H9 (cell line): ENCODE results near the gene LRRC7. TPM values are rescaled to one million over a fixed set of nuclear protein-coding genes. Genes with fewer than 3 reads are reported as not detected.

Source experiments
- DNase-seq: peaks from one replicate; pipeline ENCODE4 v3.0.0-alpha.2; 2017
- H2AFZ ChIP-seq: one replicate; pipeline ENCODE4 v1.6.1; 2013; ENCODE audit warnings: mild to moderate bottlenecking, low read length, control low read depth, moderate library complexity
- H2AK5ac ChIP-seq: 2 replicates; pipeline ENCODE4 v1.6.1; 2013; ENCODE audit warnings: low read length, control low read depth, mixed read lengths; ENCODE audit not compliant: insufficient read length
- H2BK120ac ChIP-seq: one replicate; pipeline ENCODE4 v1.6.1; 2013; ENCODE audit warnings: low read depth, mild to moderate bottlenecking, low read length, control low read depth, inconsistent platforms; ENCODE audit not compliant: poor library complexity, severe bottlenecking
- H2BK12ac ChIP-seq: 2 replicates; pipeline ENCODE4 v1.6.1; 2013; ENCODE audit warnings: low read length, control low read depth, mixed read lengths, low read depth; ENCODE audit not compliant: insufficient read length
- H2BK15ac ChIP-seq: 2 replicates; pipeline ENCODE4 v1.6.1; 2013; ENCODE audit warnings: low read depth, low read length, control low read depth
- H2BK20ac ChIP-seq: one replicate; pipeline ENCODE4 v1.6.1; 2013; ENCODE audit warnings: low read depth, mild to moderate bottlenecking, low read length, control low read depth, inconsistent platforms; ENCODE audit not compliant: poor library complexity, severe bottlenecking
- H2BK5ac ChIP-seq: 2 replicates; pipeline ENCODE4 v1.6.1; 2013; ENCODE audit warnings: low read length, control low read depth, mixed read lengths; ENCODE audit not compliant: insufficient read length
- H3K14ac ChIP-seq: 2 replicates; pipeline ENCODE4 v1.6.1; 2013; ENCODE audit warnings: low read length, control low read depth; ENCODE audit not compliant: insufficient read depth
- H3K18ac ChIP-seq: 2 replicates; pipeline ENCODE4 v1.6.1; 2013; ENCODE audit warnings: low read depth, mild to moderate bottlenecking, mixed read lengths, low read length, control low read depth; ENCODE audit not compliant: insufficient read length
- H3K23ac ChIP-seq: 2 replicates; pipeline ENCODE4 v1.6.1; 2013; ENCODE audit warnings: low read length, control low read depth, mixed read lengths, low read depth; ENCODE audit not compliant: insufficient read length
- H3K23me2 ChIP-seq: 2 replicates; pipeline ENCODE4 v1.6.1; 2013; ENCODE audit warnings: low read depth, mild to moderate bottlenecking, mixed read lengths, low read length, control low read depth; ENCODE audit not compliant: insufficient read length, poor library complexity, severe bottlenecking
- H3K27ac ChIP-seq: 2 replicates; pipeline ENCODE4 v1.5.1; 2013; ENCODE audit warnings: low read length, control low read depth, mixed read lengths, low read depth; ENCODE audit not compliant: insufficient read length
- H3K27me3 ChIP-seq: 2 replicates; pipeline ENCODE4 v1.6.1; 2013; ENCODE audit warnings: low read length, control low read depth, inconsistent platforms; ENCODE audit not compliant: insufficient read depth
- H3K4ac ChIP-seq: 2 replicates; pipeline ENCODE4 v1.6.1; 2013; ENCODE audit warnings: low read depth, mild to moderate bottlenecking, control low read depth, inconsistent platforms, low read length, moderate library complexity
- H3K4me1 ChIP-seq: 2 replicates; pipeline ENCODE4 v1.6.1; 2013; ENCODE audit warnings: low read length, control low read depth, inconsistent platforms; ENCODE audit not compliant: insufficient read depth
- H3K4me2 ChIP-seq: 2 replicates; pipeline ENCODE4 v1.6.1; 2013; ENCODE audit warnings: low read length, control low read depth, mixed read lengths; ENCODE audit not compliant: insufficient read length, insufficient read depth
- H3K56ac ChIP-seq: 2 replicates; pipeline ENCODE4 v1.6.1; 2013; ENCODE audit warnings: low read depth, mild to moderate bottlenecking, mixed read lengths, low read length, control low read depth; ENCODE audit not compliant: insufficient read length
- H3K79me1 ChIP-seq: 2 replicates; pipeline ENCODE4 v1.6.1; 2013; ENCODE audit warnings: low read depth, mild to moderate bottlenecking, moderate library complexity, low read length, control low read depth, inconsistent platforms; ENCODE audit not compliant: insufficient read depth, poor library complexity, severe bottlenecking
- H3K79me2 ChIP-seq: 2 replicates; pipeline ENCODE4 v1.6.1; 2013; ENCODE audit warnings: low read length, control low read depth, inconsistent platforms; ENCODE audit not compliant: insufficient read depth
- H3K9ac ChIP-seq: 2 replicates; pipeline ENCODE4 v1.6.1; 2013; ENCODE audit warnings: low read length, control low read depth, mixed read lengths; ENCODE audit not compliant: insufficient read length; ENCODE audit errors: extremely low read depth
- H3K9me3 ChIP-seq: one replicate; pipeline ENCODE4 v1.6.1; 2013; ENCODE audit warnings: low read depth, low read length, inconsistent platforms; ENCODE audit not compliant: control insufficient read depth
- H3T11ph ChIP-seq: one replicate; pipeline ENCODE4 v1.6.1; 2013; ENCODE audit warnings: mild to moderate bottlenecking, low read length, control low read depth, inconsistent platforms
- H4K20me1 ChIP-seq: one replicate; pipeline ENCODE4 v1.6.1; 2013; ENCODE audit not compliant: control insufficient read depth, insufficient read length, insufficient read depth
- H4K5ac ChIP-seq: 2 replicates; pipeline ENCODE4 v1.6.1; 2013; ENCODE audit warnings: low read depth, mild to moderate bottlenecking, mixed read lengths, low read length, control low read depth; ENCODE audit not compliant: insufficient read length
- H4K8ac ChIP-seq: replicated peaks from 2 replicates; pipeline ENCODE4 v1.6.1; 2013; ENCODE audit warnings: low read length, control low read depth, mixed read lengths, low read depth; ENCODE audit not compliant: insufficient read length
- H4K91ac ChIP-seq: 2 replicates; pipeline ENCODE4 v1.6.1; 2013; ENCODE audit warnings: low read depth, mild to moderate bottlenecking, moderate library complexity, mixed read lengths, low read length, control low read depth; ENCODE audit not compliant: insufficient read length
- H3K27ac Mint-ChIP-seq, 3 experiments: 2 replicates in 2 of 3; 3 replicates in 1 of 3; pipeline ENCODE4 v1.8.0; 2020 to 2021; ENCODE audit warnings: mixed read lengths in 3 of 3, mild to moderate bottlenecking in 1 of 3, moderate library complexity in 1 of 3
- H3K27me3 Mint-ChIP-seq: 2 replicates; pipeline ENCODE4 v1.8.0; 2021; ENCODE audit warnings: low read depth, mild to moderate bottlenecking, moderate library complexity, mixed read lengths
- H3K36me3 Mint-ChIP-seq, 3 experiments: 2 replicates in 2 of 3; 3 replicates in 1 of 3; pipeline ENCODE4 v1.8.0; 2020 to 2021; ENCODE audit warnings: low read depth in 3 of 3, mixed read lengths in 3 of 3; ENCODE audit not compliant: insufficient read depth in 1 of 3
- H3K4me1 Mint-ChIP-seq, 2 experiments: 2 replicates each; pipeline ENCODE4 v1.8.0; 2020; ENCODE audit warnings: mixed read lengths in 2 of 2
- H3K4me3 Mint-ChIP-seq, 2 experiments: 2 replicates in 1 of 2; 3 replicates in 1 of 2; pipeline ENCODE4 v1.8.0; 2020 to 2021; ENCODE audit warnings: mild to moderate bottlenecking in 2 of 2, mixed read lengths in 2 of 2, moderate library complexity in 1 of 2
- H3K9me3 Mint-ChIP-seq, 2 experiments: 2 replicates in 1 of 2; 3 replicates in 1 of 2; pipeline ENCODE4 v1.8.0; 2020; ENCODE audit warnings: mild to moderate bottlenecking in 2 of 2, mixed read lengths in 2 of 2, moderate library complexity in 1 of 2
- total RNA-seq: library from RNA; stranded (reverse); gene quantifications from 2 replicates; pipeline ENCODE4 v1.2.1, GENCODE V29; 2021
- TF ChIP-seq, protein P1 (sequence below): fragments of 200-600 bp; sonication (generic); conservative IDR thresholded peaks from 3 replicates; pipeline ENCODE4 v1.8.0; 2021; ENCODE audit warnings: antibody characterized with exemption, mild to moderate bottlenecking

Gene LRRC7
- total RNA-seq, 1 experiment from 2014 or later = not detected

- no peak overlapping the region for H3T11ph ChIP-seq
- H3K36me3 Mint-ChIP-seq = no peaks in the 10 kb centered on the region
- no peak overlapping the region for H3K4me3 Mint-ChIP-seq
- no peak overlapping the region for H2BK5ac ChIP-seq
- no peaks in the 10 kb centered on the region for H3K9me3 ChIP-seq
- H2AFZ ChIP-seq = no peak overlapping the region
- H3K56ac ChIP-seq = no peak overlapping the region
- H4K5ac ChIP-seq = no peak overlapping the region
- DNase-seq = no peak
- H2BK20ac ChIP-seq = no peak overlapping the region
- no peaks in the 10 kb centered on the region for H3K27me3 ChIP-seq
- H3K23me2 ChIP-seq = no peaks in the 10 kb centered on the region
- H3K4ac ChIP-seq = no peak overlapping the region
- H2BK120ac ChIP-seq = no peak overlapping the region
- H3K4me1 ChIP-seq = no peaks in the 10 kb centered on the region
- no peak overlapping the region for H4K91ac ChIP-seq
- no peak overlapping the region for H2AK5ac ChIP-seq
- no peak overlapping the region for H3K9ac ChIP-seq
- H3K79me2 ChIP-seq = no peaks in the 10 kb centered on the region
- no peak overlapping the region for H2BK12ac ChIP-seq
- H3K27ac ChIP-seq = no peak overlapping the region
- H3K4me2 ChIP-seq = no peak overlapping the region
- no peaks in the 10 kb centered on the region for H3K27me3 Mint-ChIP-seq
- H3K14ac ChIP-seq = no peak overlapping the region
- TF ChIP-seq, protein P1, sequence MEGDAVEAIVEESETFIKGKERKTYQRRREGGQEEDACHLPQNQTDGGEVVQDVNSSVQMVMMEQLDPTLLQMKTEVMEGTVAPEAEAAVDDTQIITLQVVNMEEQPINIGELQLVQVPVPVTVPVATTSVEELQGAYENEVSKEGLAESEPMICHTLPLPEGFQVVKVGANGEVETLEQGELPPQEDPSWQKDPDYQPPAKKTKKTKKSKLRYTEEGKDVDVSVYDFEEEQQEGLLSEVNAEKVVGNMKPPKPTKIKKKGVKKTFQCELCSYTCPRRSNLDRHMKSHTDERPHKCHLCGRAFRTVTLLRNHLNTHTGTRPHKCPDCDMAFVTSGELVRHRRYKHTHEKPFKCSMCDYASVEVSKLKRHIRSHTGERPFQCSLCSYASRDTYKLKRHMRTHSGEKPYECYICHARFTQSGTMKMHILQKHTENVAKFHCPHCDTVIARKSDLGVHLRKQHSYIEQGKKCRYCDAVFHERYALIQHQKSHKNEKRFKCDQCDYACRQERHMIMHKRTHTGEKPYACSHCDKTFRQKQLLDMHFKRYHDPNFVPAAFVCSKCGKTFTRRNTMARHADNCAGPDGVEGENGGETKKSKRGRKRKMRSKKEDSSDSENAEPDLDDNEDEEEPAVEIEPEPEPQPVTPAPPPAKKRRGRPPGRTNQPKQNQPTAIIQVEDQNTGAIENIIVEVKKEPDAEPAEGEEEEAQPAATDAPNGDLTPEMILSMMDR = no peak
- no peak overlapping the region for H4K8ac ChIP-seq
- H3K4me1 Mint-ChIP-seq = no peaks in the 10 kb centered on the region
- no peak overlapping the region for H3K23ac ChIP-seq
- no peak overlapping the region for H3K27ac Mint-ChIP-seq
- H3K79me1 ChIP-seq = no peaks in the 10 kb centered on the region
- no peaks in the 10 kb centered on the region for H4K20me1 ChIP-seq
- H3K18ac ChIP-seq = no peak overlapping the region
- H2BK15ac ChIP-seq = no peak overlapping the region
- no peaks in the 10 kb centered on the region for H3K9me3 Mint-ChIP-seq
Measured at GRCh38 chr1:70057500-70057899, 489.8 kb downstream of the LRRC7 start.
